IMR-90 (cell line): ENCODE measurements around the gene PTPRG.

Experiments
- MAFK ChIP-seq: IDR thresholded peaks from 2 replicates; pipeline ENCODE4 v1.6.1; 2012; ENCODE audit warnings: low read depth, low read length, improper control_type of control experiment
- POLR2A ChIP-seq: IDR thresholded peaks from 2 replicates; pipeline ENCODE4 v1.6.1; 2012; ENCODE audit warnings: mild to moderate bottlenecking, low read depth, low read length
- TF ChIP-seq, protein P1 (sequence below): conservative IDR thresholded peaks from 2 replicates; pipeline ENCODE4 v1.5.1; 2012; ENCODE audit warnings: mild to moderate bottlenecking, low read depth, low read length, improper control_type of control experiment

DNA sequence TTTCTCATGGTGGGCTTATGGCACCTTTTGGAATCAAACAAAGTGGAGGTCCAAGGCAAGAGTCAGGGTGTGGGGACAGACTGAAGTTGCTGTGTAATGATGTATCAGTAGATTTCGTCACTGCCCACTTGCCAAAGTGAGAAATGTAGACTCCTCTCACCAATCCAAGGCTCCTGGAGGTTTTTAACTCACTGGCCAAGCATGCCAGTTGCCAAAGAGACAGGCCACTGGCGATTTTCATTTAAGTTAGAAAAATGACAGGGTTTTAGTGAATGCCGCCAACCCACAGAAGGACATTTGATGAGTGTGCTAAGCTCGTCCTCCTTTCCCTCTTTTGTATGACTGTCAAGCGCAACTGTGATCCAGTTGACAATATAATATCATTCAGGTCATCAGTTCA is 602.8 kb downstream of the PTPRG start:
- TF ChIP-seq, protein P1, sequence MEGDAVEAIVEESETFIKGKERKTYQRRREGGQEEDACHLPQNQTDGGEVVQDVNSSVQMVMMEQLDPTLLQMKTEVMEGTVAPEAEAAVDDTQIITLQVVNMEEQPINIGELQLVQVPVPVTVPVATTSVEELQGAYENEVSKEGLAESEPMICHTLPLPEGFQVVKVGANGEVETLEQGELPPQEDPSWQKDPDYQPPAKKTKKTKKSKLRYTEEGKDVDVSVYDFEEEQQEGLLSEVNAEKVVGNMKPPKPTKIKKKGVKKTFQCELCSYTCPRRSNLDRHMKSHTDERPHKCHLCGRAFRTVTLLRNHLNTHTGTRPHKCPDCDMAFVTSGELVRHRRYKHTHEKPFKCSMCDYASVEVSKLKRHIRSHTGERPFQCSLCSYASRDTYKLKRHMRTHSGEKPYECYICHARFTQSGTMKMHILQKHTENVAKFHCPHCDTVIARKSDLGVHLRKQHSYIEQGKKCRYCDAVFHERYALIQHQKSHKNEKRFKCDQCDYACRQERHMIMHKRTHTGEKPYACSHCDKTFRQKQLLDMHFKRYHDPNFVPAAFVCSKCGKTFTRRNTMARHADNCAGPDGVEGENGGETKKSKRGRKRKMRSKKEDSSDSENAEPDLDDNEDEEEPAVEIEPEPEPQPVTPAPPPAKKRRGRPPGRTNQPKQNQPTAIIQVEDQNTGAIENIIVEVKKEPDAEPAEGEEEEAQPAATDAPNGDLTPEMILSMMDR = no peak
- TF ChIP-seq POLR2A = no peak
- TF ChIP-seq MAFK = no peak
